Transverse colon (tissue), 4 donors: ENCODE measurements around the gene ALOX5AP.

Experiments
- EP300 ChIP-seq: sonication (generic); formaldehyde crosslinking; IDR thresholded peaks from one replicate; pipeline ENCODE4 v1.6.1; 2017; ENCODE audit warnings: antibody characterized with exemption, low read depth
- POLR2A ChIP-seq: fragments of 450-650 bp; IDR thresholded peaks from one replicate; pipeline ENCODE4 v1.6.1; 2016; ENCODE audit warnings: antibody characterized with exemption, mild to moderate bottlenecking, moderate library complexity
- POLR2AphosphoS5 ChIP-seq, 3 donors: sonication (generic); formaldehyde crosslinking; IDR thresholded peaks; one replicate each; pipeline ENCODE4 v1.6.1; 2016; ENCODE audit warnings: antibody characterized with exemption in 3 of 3
- TF ChIP-seq, protein P1 (sequence below), 5 experiments: fragments of 200-600 bp in 3 of 5; fragments of 450-650 bp in 2 of 5; sonication (generic) in 3 of 5; IDR thresholded peaks; 1 replicate in 2 of 5; 2 replicates in 3 of 5; pipeline ENCODE4 v1.5.1; 2016 to 2017; ENCODE audit warnings: antibody characterized with exemption in 5 of 5, inconsistent platforms in 3 of 5, mild to moderate bottlenecking in 2 of 5, moderate library complexity in 1 of 5

DNA sequence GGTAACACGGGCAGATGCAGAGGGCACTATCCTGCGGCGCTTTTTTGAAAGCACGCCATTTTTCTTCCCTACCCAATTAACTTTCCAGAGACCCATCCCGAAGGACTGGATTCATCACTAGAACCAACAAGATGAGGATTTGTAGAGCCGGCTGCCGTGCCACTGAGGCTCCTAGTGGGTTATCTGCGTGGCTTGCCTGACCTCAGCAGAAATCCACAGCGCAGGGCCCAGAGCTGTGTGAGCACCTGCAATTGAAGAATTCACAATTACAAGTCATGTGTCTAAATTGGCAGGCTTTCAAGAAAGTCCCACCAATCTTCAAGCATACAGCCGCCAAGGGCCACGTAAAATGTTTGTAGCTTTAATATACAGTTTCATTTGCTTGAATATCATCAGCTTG lies 75.5 kb downstream of the ALOX5AP start:
- TF ChIP-seq EP300 (no peak), POLR2A (no peak), POLR2AphosphoS5 (IDR thresholded peaks at IDR 0.05) (no peak)
- TF ChIP-seq, protein P1, sequence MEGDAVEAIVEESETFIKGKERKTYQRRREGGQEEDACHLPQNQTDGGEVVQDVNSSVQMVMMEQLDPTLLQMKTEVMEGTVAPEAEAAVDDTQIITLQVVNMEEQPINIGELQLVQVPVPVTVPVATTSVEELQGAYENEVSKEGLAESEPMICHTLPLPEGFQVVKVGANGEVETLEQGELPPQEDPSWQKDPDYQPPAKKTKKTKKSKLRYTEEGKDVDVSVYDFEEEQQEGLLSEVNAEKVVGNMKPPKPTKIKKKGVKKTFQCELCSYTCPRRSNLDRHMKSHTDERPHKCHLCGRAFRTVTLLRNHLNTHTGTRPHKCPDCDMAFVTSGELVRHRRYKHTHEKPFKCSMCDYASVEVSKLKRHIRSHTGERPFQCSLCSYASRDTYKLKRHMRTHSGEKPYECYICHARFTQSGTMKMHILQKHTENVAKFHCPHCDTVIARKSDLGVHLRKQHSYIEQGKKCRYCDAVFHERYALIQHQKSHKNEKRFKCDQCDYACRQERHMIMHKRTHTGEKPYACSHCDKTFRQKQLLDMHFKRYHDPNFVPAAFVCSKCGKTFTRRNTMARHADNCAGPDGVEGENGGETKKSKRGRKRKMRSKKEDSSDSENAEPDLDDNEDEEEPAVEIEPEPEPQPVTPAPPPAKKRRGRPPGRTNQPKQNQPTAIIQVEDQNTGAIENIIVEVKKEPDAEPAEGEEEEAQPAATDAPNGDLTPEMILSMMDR (IDR thresholded peaks at IDR 0.05): no peak
